IMR-90 (cell line): ENCODE measurements around the gene NKAP.

ENCODE experiments used
- BHLHE40 ChIP-seq: fragments of 150-350 bp; IDR thresholded peaks from 2 replicates; pipeline ENCODE4 v1.6.1; 2016; ENCODE audit warnings: mild to moderate bottlenecking, low read depth, low read length
- CEBPB ChIP-seq: IDR thresholded peaks from 2 replicates; pipeline ENCODE4 v1.6.1; 2012; ENCODE audit warnings: low read depth, low read length, improper control_type of control experiment
- MAFK ChIP-seq: IDR thresholded peaks from 2 replicates; pipeline ENCODE4 v1.6.1; 2012; ENCODE audit warnings: low read depth, low read length, improper control_type of control experiment
- MXI1 ChIP-seq: IDR thresholded peaks from 2 replicates; pipeline ENCODE4 v1.6.1; 2012; ENCODE audit warnings: low read depth, mild to moderate bottlenecking, low read length, moderate library complexity, borderline replicate concordance
- POLR2A ChIP-seq: IDR thresholded peaks from 2 replicates; pipeline ENCODE4 v1.6.1; 2012; ENCODE audit warnings: mild to moderate bottlenecking, low read depth, low read length
- RCOR1 ChIP-seq: IDR thresholded peaks from 2 replicates; pipeline ENCODE4 v1.6.1; 2012; ENCODE audit warnings: mild to moderate bottlenecking, low read length, improper control_type of control experiment; ENCODE audit not compliant: insufficient replicate concordance
- RFX5 ChIP-seq: IDR thresholded peaks from 2 replicates; pipeline ENCODE4 v1.8.0; 2012; ENCODE audit warnings: low read depth, mild to moderate bottlenecking, low read length, moderate library complexity
- TF ChIP-seq, protein P1 (sequence below): conservative IDR thresholded peaks from 2 replicates; pipeline ENCODE4 v1.5.1; 2012; ENCODE audit warnings: mild to moderate bottlenecking, low read depth, low read length, improper control_type of control experiment
- TF ChIP-seq, protein P2 (sequence below): fragments of 150-350 bp; IDR thresholded peaks from 2 replicates; pipeline ENCODE4 v1.6.1; 2017; ENCODE audit warnings: mild to moderate bottlenecking, antibody characterized with exemption, low read length, low read depth

DNA sequence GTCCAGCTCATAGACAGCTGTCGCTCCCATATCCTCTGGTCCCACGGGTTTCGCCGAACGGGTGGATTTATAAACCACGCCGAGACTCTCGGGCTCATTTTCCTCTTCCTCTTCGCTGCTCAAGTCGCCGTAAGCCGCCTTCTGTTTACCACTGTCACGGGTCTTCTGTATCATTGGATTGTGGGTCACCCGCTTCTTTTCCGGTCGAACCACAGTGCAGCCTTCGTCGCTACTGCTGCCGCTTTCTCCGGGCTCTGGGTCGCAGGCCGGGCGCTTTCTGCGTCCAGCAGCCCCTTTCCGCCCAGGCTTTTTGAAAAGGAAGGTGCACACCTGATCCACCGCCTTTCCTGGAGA is 72.3 kb downstream of the NKAP start:
- TF ChIP-seq, protein P1, sequence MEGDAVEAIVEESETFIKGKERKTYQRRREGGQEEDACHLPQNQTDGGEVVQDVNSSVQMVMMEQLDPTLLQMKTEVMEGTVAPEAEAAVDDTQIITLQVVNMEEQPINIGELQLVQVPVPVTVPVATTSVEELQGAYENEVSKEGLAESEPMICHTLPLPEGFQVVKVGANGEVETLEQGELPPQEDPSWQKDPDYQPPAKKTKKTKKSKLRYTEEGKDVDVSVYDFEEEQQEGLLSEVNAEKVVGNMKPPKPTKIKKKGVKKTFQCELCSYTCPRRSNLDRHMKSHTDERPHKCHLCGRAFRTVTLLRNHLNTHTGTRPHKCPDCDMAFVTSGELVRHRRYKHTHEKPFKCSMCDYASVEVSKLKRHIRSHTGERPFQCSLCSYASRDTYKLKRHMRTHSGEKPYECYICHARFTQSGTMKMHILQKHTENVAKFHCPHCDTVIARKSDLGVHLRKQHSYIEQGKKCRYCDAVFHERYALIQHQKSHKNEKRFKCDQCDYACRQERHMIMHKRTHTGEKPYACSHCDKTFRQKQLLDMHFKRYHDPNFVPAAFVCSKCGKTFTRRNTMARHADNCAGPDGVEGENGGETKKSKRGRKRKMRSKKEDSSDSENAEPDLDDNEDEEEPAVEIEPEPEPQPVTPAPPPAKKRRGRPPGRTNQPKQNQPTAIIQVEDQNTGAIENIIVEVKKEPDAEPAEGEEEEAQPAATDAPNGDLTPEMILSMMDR, result no peak
- TF ChIP-seq RCOR1 (no peak), RFX5 (no peak), MAFK (no peak), CEBPB (no peak), MXI1 (no peak), POLR2A (no peak), BHLHE40 (no peak)
- TF ChIP-seq, protein P2, sequence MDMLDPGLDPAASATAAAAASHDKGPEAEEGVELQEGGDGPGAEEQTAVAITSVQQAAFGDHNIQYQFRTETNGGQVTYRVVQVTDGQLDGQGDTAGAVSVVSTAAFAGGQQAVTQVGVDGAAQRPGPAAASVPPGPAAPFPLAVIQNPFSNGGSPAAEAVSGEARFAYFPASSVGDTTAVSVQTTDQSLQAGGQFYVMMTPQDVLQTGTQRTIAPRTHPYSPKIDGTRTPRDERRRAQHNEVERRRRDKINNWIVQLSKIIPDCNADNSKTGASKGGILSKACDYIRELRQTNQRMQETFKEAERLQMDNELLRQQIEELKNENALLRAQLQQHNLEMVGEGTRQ, result no peak
